ENCODE results near the gene METTL8. TPM values are rescaled to one million over a fixed set of nuclear protein-coding genes. Genes with fewer than 3 reads are reported as not detected.

The METTL8 gene
- total RNA-seq, 1 donor from 2014 or later: 31.5 TPM

GRCh38 chr2:171308280-171309054 is 125.3 kb downstream of the METTL8 start:
- H3K4me3 ChIP-seq (ENCODE audit: low read depth, low read length): no peak overlapping the region
- TF ChIP-seq CTCF (conservative IDR thresholded peaks at IDR 0.05; ENCODE audit: low read depth, low read length): no peak
- DNase-seq (ENCODE audit: low read depth): no peak

GRCh38 chr2:171307560-171307959 is 126.2 kb downstream of the METTL8 start:
- no peak for DNase-seq (ENCODE audit: low read depth)
- no peak overlapping the region for H3K4me3 ChIP-seq (ENCODE audit: low read depth, low read length)
- TF ChIP-seq CTCF (conservative IDR thresholded peaks at IDR 0.05; ENCODE audit: low read depth, low read length): no peak

GRCh38 chr2:171297956-171298355 is 135.8 kb downstream of the METTL8 start:
- DNase-seq (ENCODE audit: low read depth): peak; percentile 49
- no peak for TF ChIP-seq CTCF (conservative IDR thresholded peaks at IDR 0.05; ENCODE audit: low read depth, low read length)
- no peak overlapping the region for H3K4me3 ChIP-seq (ENCODE audit: low read depth, low read length)

DNA sequence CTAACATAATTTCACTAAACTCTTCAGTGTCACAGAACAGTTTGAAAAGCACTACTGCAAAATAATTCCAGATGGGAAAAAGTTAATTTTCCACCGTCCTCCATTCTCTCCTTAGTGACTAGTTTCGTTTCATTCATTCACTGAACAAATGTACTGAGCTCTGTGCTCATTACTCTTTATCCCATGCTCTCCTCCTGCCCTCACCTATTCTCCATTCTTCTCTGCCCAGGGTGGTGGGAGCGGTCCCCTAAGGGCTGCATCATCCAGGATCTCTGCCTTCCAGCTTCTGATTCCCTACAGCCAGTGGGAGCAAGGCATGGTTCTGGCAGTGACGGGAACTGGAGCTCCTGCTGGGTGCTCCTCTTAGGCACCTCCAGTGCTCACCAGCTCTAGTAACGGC is 139.2 kb downstream of the METTL8 start:
- DNase-seq (ENCODE audit: low read depth): no peak
- no peak overlapping the region for H3K4me3 ChIP-seq (ENCODE audit: low read depth, low read length)

DNA sequence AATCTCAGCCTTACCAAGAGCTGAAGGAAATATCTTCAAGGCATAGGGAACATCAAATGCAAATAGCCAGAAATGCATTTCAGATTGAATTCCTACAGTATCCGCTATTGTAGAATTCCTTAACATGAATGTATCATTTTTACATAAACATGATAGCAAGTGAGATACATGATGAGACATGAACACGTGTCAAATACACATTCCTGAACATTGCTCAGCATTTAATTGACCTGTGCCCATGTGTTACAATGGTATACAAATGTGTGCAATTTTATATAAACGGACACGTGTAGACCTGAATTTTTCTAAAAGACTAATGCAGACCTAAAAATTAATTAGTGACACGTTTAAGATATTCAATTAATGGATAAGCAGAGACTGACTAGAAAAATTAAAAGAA is 140.1 kb downstream of the METTL8 start:
- no peak for DNase-seq (ENCODE audit: low read depth)
- H3K4me3 ChIP-seq (ENCODE audit: low read depth, low read length): no peak overlapping the region
- TF ChIP-seq CTCF (conservative IDR thresholded peaks at IDR 0.05; ENCODE audit: low read depth, low read length): no peak

More for the DNA sequence above, 139.2 kb downstream of the METTL8 start:
- TF ChIP-seq CTCF (conservative IDR thresholded peaks at IDR 0.05; ENCODE audit: low read depth, low read length): no peak

DNA sequence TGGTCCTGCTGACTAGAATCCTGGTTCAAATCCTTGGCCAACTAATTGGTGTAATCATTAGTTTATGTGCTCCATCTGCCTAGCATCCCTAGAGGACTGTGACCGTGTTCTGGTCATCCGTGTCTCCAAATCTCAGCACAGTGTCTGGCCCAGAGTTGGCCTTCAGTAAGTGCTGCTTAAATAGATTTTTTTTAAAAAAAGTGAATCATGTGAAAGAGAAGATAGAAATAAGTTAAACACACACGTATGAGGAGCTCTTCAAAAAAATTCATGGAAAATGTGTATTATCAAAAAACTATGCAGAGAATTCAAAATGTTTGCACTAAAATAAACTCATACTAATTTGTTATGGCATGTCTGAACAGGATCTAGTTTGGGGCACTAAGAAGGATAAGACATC is 143.8 kb downstream of the METTL8 start:
- no peak overlapping the region for H3K4me3 ChIP-seq (ENCODE audit: low read depth, low read length)
- TF ChIP-seq CTCF (conservative IDR thresholded peaks at IDR 0.05; ENCODE audit: low read depth, low read length): no peak
- DNase-seq (ENCODE audit: low read depth): no peak

- DNase-seq (ENCODE audit: low read depth): no peak
- TF ChIP-seq CTCF (conservative IDR thresholded peaks at IDR 0.05; ENCODE audit: low read depth, low read length): no peak
- no peak overlapping the region for H3K4me3 ChIP-seq (ENCODE audit: low read depth, low read length)
Measured at GRCh38 chr2:171289316-171289715, 144.5 kb downstream of the METTL8 start.
